GM23338 (cell line): ENCODE data around the gene AMPH. TPM values are rescaled to one million over a fixed set of nuclear protein-coding genes. Genes with fewer than 3 reads are reported as not detected.

Experiments
- ATAC-seq: fragments of 200-7000 bp; cut with Tn5 transposase; 3 replicates; pipeline ENCODE4 v1.9.1; 2020
- DNase-seq: peaks from one replicate; pipeline ENCODE4 v3.0.0-alpha.2; 2015; ENCODE audit warnings: low spot score
- H2AFZ ChIP-seq: fragments of 200-600 bp; sonication (generic); 2 replicates; pipeline ENCODE4 v1.8.0; 2016; ENCODE audit warnings: antibody characterized with exemption, mild to moderate bottlenecking, moderate library complexity
- H3F3A ChIP-seq: fragments of 200-600 bp; sonication (generic); replicated peaks from 2 replicates; pipeline ENCODE4 v1.8.0; 2017; ENCODE audit warnings: antibody characterized with exemption, mixed run types, low read depth
- H3K27ac ChIP-seq: fragments of 200-600 bp; sonication (generic); 2 replicates; pipeline ENCODE4 v1.6.1; 2016; ENCODE audit warnings: low read depth
- H3K27me3 ChIP-seq: fragments of 200-600 bp; sonication (generic); 2 replicates; pipeline ENCODE4 v1.8.0; 2016; ENCODE audit warnings: mild to moderate bottlenecking, mixed run types, moderate library complexity; ENCODE audit not compliant: insufficient read depth
- H3K36me3 ChIP-seq: fragments of 200-600 bp; sonication (generic); 2 replicates; pipeline ENCODE4 v1.8.0; 2016; ENCODE audit warnings: mild to moderate bottlenecking; ENCODE audit not compliant: insufficient read depth
- H3K4me1 ChIP-seq: fragments of 200-600 bp; sonication (generic); 2 replicates; pipeline ENCODE4 v1.8.0; 2016; ENCODE audit warnings: mild to moderate bottlenecking, moderate library complexity; ENCODE audit not compliant: insufficient read depth
- H3K4me2 ChIP-seq: fragments of 200-600 bp; sonication (generic); 2 replicates; pipeline ENCODE4 v1.7.1; 2017; ENCODE audit warnings: mixed run types
- H3K4me3 ChIP-seq: fragments of 200-600 bp; sonication (generic); 2 replicates; pipeline ENCODE4 v1.6.1; 2016; ENCODE audit warnings: mixed run types
- H3K79me2 ChIP-seq: fragments of 200-600 bp; sonication (generic); replicated peaks from 2 replicates; pipeline ENCODE4 v1.8.0; 2017; ENCODE audit warnings: mild to moderate bottlenecking; ENCODE audit not compliant: insufficient read depth
- H3K9me2 ChIP-seq: fragments of 200-600 bp; sonication (generic); 2 replicates; pipeline ENCODE4 v1.8.0; 2017; ENCODE audit not compliant: insufficient read depth
- H4K20me1 ChIP-seq: fragments of 200-600 bp; sonication (generic); replicated peaks from 2 replicates; pipeline ENCODE4 v1.8.0; 2017; ENCODE audit warnings: mild to moderate bottlenecking; ENCODE audit not compliant: insufficient read depth
- H3K27ac Mint-ChIP-seq: 2 replicates; pipeline ENCODE4 v1.8.0; 2020; ENCODE audit warnings: inconsistent platforms, mild to moderate bottlenecking, moderate library complexity, mixed read lengths
- H3K27me3 Mint-ChIP-seq: 3 replicates; pipeline ENCODE4 v1.8.0; 2022; ENCODE audit warnings: low read depth, mild to moderate bottlenecking, moderate library complexity, mixed read lengths, inconsistent platforms; ENCODE audit not compliant: insufficient read depth, poor library complexity
- H3K36me3 Mint-ChIP-seq: 3 replicates; pipeline ENCODE4 v1.8.0; 2021; ENCODE audit warnings: low read depth, mild to moderate bottlenecking, inconsistent platforms, moderate library complexity, mixed read lengths
- H3K4me1 Mint-ChIP-seq: 3 replicates; pipeline ENCODE4 v1.8.0; 2020; ENCODE audit warnings: mild to moderate bottlenecking, inconsistent platforms, mixed read lengths
- H3K4me3 Mint-ChIP-seq: 3 replicates; pipeline ENCODE4 v1.8.0; 2021; ENCODE audit warnings: moderate library complexity, mild to moderate bottlenecking, inconsistent platforms, mixed read lengths
- H3K9me3 Mint-ChIP-seq: 3 replicates; pipeline ENCODE4 v1.8.0; 2020; ENCODE audit warnings: moderate library complexity, mild to moderate bottlenecking, inconsistent platforms, mixed read lengths
- CREB1 ChIP-seq: fragments of 250-450 bp; sonication (Bioruptor Pico); IDR thresholded peaks from 2 replicates; pipeline ENCODE4 v1.5.0; 2020; ENCODE audit warnings: low read depth, mild to moderate bottlenecking, moderate library complexity
- EZH2phosphoT487 ChIP-seq: fragments of 200-600 bp; sonication (generic); IDR thresholded peaks from one replicate; pipeline ENCODE4 v1.8.1; 2018; ENCODE audit warnings: antibody characterized with exemption; ENCODE audit not compliant: unreplicated experiment
- JUNB ChIP-seq: IDR thresholded peaks from one replicate; pipeline ENCODE4 v1.6.1; 2016; ENCODE audit warnings: antibody characterized with exemption; ENCODE audit not compliant: unreplicated experiment
- NANOG ChIP-seq: IDR thresholded peaks from 2 replicates; pipeline ENCODE4 v1.6.1; 2016; ENCODE audit warnings: antibody characterized with exemption, borderline replicate concordance
- POLR2AphosphoS5 ChIP-seq: IDR thresholded peaks from 2 replicates; pipeline ENCODE4 v1.6.1; 2016; ENCODE audit warnings: antibody characterized with exemption, low read depth
- STAT1 ChIP-seq: IDR thresholded peaks from one replicate; pipeline ENCODE4 v1.6.1; 2016; ENCODE audit warnings: antibody characterized with exemption; ENCODE audit not compliant: unreplicated experiment
- ZNF114 ChIP-seq: fragments of 250-450 bp; sonication (Bioruptor Pico); IDR thresholded peaks from 2 replicates; pipeline ENCODE4 v1.5.0; 2020; ENCODE audit warnings: mild to moderate bottlenecking, moderate library complexity
- ZNF462 ChIP-seq: fragments of 250-450 bp; sonication (Bioruptor Pico); IDR thresholded peaks from 2 replicates; pipeline ENCODE4 v1.5.0; 2020; ENCODE audit warnings: mild to moderate bottlenecking, moderate library complexity
- polyA plus RNA-seq: library from polyadenylated mRNA; unstranded; fragments of >200 nt; fragmentation: Nextera tagmentation; extraction: Ambion mirVana; gene quantifications from 2 replicates; pipeline ENCODE4 v1.2.1, GENCODE V29; 2016
- total RNA-seq: library from RNA; depleted of rRNA; stranded (reverse); fragments of >200 nt; shearing (Covaris generic); gene quantifications from 2 replicates; pipeline ENCODE4 v1.2.3, GENCODE V29; 2014

The AMPH gene
- total and polyA plus RNA-seq, 2 experiments from 2014 or later = 4.8 to 10.2 TPM

- no peak for TF ChIP-seq ZNF462 (CRISPR knock-in tag)
- no peak for TF ChIP-seq CREB1 (CRISPR knock-in tag)
- no peak for TF ChIP-seq NANOG
- no peak for TF ChIP-seq EZH2phosphoT487
Measured at GRCh38 chr7:38465956-38466355, 165.2 kb downstream of the AMPH start (continued).

GRCh38 chr7:38463277-38464225 is 167.6 kb downstream of the AMPH start:
- Histone ChIP-seq H2AFZ (no peak overlapping the region), H3K79me2 (no peaks in the 10 kb centered on the region), H3K4me2 (no peak overlapping the region), H3K36me3 (no peaks in the 10 kb centered on the region), H3F3A (no peaks in the 10 kb centered on the region), H3K27ac (no peak overlapping the region), H3K4me3 (no peak overlapping the region), H3K4me1 (no peaks in the 10 kb centered on the region), H3K27me3 (no peaks in the 10 kb centered on the region), H4K20me1 (no peaks in the 10 kb centered on the region), H3K9me2 (no peaks in the 10 kb centered on the region)
- ATAC-seq (no peak), DNase-seq (no peak)
- Mint-ChIP-seq H3K4me1 (no peaks in the 10 kb centered on the region), H3K27me3 (no peaks in the 10 kb centered on the region), H3K36me3 (no peaks in the 10 kb centered on the region), H3K4me3 (no peak overlapping the region), H3K9me3 (no peaks in the 10 kb centered on the region), H3K27ac (no peak overlapping the region)
- TF ChIP-seq ZNF114 (CRISPR knock-in tag) (no peak), STAT1 (no peak), ZNF462 (CRISPR knock-in tag) (no peak), POLR2AphosphoS5 (no peak), JUNB (no peak)
